HepG2 (cell line): ENCODE measurements around the gene GUCY2D. TPM values are rescaled to one million over a fixed set of nuclear protein-coding genes. Genes with fewer than 3 reads are reported as not detected.

ENCODE experiments used
- IRX3 ChIP-seq: sonication (generic); formaldehyde crosslinking; IDR thresholded peaks from 2 replicates; pipeline ENCODE4 v1.8.1; 2023; ENCODE audit warnings: mild to moderate bottlenecking, low read depth, missing genetic modification reagents, borderline replicate concordance
- MED13 ChIP-seq: sonication (generic); formaldehyde crosslinking; IDR thresholded peaks from 2 replicates; pipeline ENCODE4 v1.5.0; 2020; ENCODE audit warnings: missing genetic modification reagents
- MLLT10 ChIP-seq: sonication (generic); formaldehyde crosslinking; IDR thresholded peaks from 2 replicates; pipeline ENCODE4 v1.4.0; 2020; ENCODE audit warnings: missing genetic modification reagents
- MTA1 ChIP-seq: sonication (generic); formaldehyde crosslinking; IDR thresholded peaks from 2 replicates; pipeline ENCODE4 v1.4.0; 2020; ENCODE audit warnings: missing genetic modification reagents, mild to moderate bottlenecking, borderline replicate concordance
- RARA ChIP-seq: IDR thresholded peaks from 2 replicates; pipeline ENCODE4 v1.6.1; 2016; ENCODE audit warnings: missing genetic modification reagents, missing compliant biosample characterization
- RXRA ChIP-seq: sonication (generic); formaldehyde crosslinking; IDR thresholded peaks from 2 replicates; pipeline ENCODE4 v1.5.1; 2020; ENCODE audit warnings: missing genetic modification reagents
- SKI ChIP-seq: fragments of 450-650 bp; IDR thresholded peaks from one replicate; pipeline ENCODE4 v1.6.1; 2018; ENCODE audit warnings: mild to moderate bottlenecking; ENCODE audit not compliant: partially characterized antibody
- SUZ12 ChIP-seq: fragments of 150-350 bp; IDR thresholded peaks from 2 replicates; pipeline ENCODE4 v1.6.1; 2014; ENCODE audit warnings: low read depth, low read length
- TBX2 ChIP-seq: sonication (generic); formaldehyde crosslinking; IDR thresholded peaks from 2 replicates; pipeline ENCODE4 v1.5.0; 2020; ENCODE audit warnings: missing genetic modification reagents, mild to moderate bottlenecking, borderline replicate concordance
- ZBTB21 ChIP-seq: sonication (generic); formaldehyde crosslinking; IDR thresholded peaks from 2 replicates; pipeline ENCODE4 v1.4.0; 2020; ENCODE audit warnings: missing genetic modification reagents
- ZKSCAN5 ChIP-seq: sonication (generic); formaldehyde crosslinking; IDR thresholded peaks from 2 replicates; pipeline ENCODE4 v1.5.1; 2020; ENCODE audit warnings: mild to moderate bottlenecking, missing genetic modification reagents
- ZNF264 ChIP-seq: sonication (generic); formaldehyde crosslinking; IDR thresholded peaks from 2 replicates; pipeline ENCODE4 v1.4.0; 2020; ENCODE audit warnings: missing genetic modification reagents
- ZNF432 ChIP-seq: sonication (generic); formaldehyde crosslinking; IDR thresholded peaks from 2 replicates; pipeline ENCODE4 v1.5.0; 2020; ENCODE audit warnings: missing genetic modification reagents, mild to moderate bottlenecking, borderline replicate concordance
- ZNF652 ChIP-seq: IDR thresholded peaks from 2 replicates; pipeline ENCODE4 v1.6.1; 2016; ENCODE audit warnings: low read depth, borderline replicate concordance
- ZNF703 ChIP-seq: sonication (generic); formaldehyde crosslinking; IDR thresholded peaks from 2 replicates; pipeline ENCODE4 v1.5.1; 2020; ENCODE audit warnings: missing genetic modification reagents, mild to moderate bottlenecking, moderate library complexity, borderline replicate concordance
- ZNF780A ChIP-seq: sonication (generic); formaldehyde crosslinking; IDR thresholded peaks from 2 replicates; pipeline ENCODE4 v1.8.0; 2022; ENCODE audit warnings: mild to moderate bottlenecking, missing genetic modification reagents, moderate library complexity
- polyA plus RNA-seq, 8 experiments: library from polyadenylated mRNA; depleted of rRNA in 3 of 8; stranded (reverse) in 7 of 8; unstranded in 1 of 8; fragments of >200 nt; fragmentation: Illumina TruSeq in 4 of 8; extraction: Trizol in 4 of 8; gene quantifications; 2 replicates each; pipeline versions ENCODE4 v1.2.1 to v1.2.3, GENCODE V29; 2011 to 2016; ENCODE audit warnings: low read depth in 4 of 8, missing spikeins in 1 of 8, mixed read lengths in 1 of 8; ENCODE audit not compliant: insufficient read depth in 1 of 8
- total RNA-seq, 5 experiments: library from RNA; depleted of rRNA; stranded (reverse); fragments of >200 nt; fragmentation: Illumina TruSeq; extraction: Trizol; gene quantifications; 2 replicates each; pipeline ENCODE4 v1.2.3, GENCODE V29; 2016; ENCODE audit warnings: low read depth in 1 of 5
- TF ChIP-seq, protein P1 (sequence below): sonication (generic); formaldehyde crosslinking; IDR thresholded peaks from 2 replicates; pipeline ENCODE4 v1.4.0; 2020; ENCODE audit warnings: missing genetic modification reagents
- TF ChIP-seq, protein P2 (sequence below): sonication (generic); formaldehyde crosslinking; conservative IDR thresholded peaks from 2 replicates; pipeline ENCODE4 v1.8.0; 2022; ENCODE audit warnings: missing genetic modification reagents
- TF ChIP-seq, protein P3 (sequence below): sonication (generic); formaldehyde crosslinking; IDR thresholded peaks from 2 replicates; pipeline ENCODE4 v1.8.0; 2022; ENCODE audit warnings: mild to moderate bottlenecking, missing genetic modification reagents, moderate library complexity
- TF ChIP-seq, protein P4 (sequence below): sonication (generic); formaldehyde crosslinking; IDR thresholded peaks from 2 replicates; pipeline ENCODE4 v1.5.1; 2020; ENCODE audit warnings: mild to moderate bottlenecking, missing genetic modification reagents, moderate library complexity

The GUCY2D gene
- total and polyA plus RNA-seq, 2 of the 13 experiments (the other 11 are each of a cell fraction or from before 2014, with no cell fraction given), result not detected

DNA sequence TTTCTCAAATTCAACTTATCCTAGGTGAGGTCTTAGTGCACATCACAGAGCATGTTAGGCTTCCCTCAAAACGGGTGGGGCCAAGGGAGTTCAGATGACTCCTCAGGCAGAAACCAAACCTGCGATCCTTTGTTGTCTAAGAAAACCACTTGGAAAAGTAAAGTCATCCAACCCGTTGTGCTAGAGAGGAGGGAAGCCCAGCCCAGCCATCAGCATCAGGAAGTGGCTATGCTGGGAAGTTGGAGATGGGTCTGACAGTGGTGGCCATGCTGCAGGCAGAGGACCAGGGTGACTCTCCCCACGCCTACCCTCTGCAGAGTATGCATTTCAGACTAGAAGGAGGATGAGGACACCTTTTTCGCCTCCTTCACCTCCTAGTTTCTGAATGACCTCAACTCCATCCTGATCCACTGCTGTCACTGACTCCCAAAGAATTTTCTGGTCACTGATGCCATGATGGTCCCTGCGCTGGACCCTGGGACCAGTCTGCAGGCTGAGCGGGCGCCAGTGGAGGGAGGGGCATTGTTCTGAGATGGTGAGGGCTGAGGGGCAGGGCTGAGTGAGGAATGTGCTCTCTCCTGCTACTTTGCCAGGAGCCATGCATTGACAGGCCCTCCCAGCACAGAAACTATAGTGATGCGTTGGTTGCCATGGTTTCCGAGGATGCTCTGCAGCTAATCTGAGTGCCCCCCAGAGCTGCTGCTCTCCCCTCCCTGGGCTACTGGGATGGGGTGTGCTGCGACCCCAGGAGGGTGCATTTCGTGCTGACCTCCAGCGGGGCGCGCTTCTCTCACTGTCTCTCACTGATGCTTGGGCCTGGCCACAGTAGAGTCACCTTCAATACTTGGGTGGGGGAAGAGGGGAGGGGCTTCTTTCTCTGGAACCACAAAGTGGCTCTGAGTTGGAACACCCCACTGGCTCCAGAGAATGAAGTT lies 64.7 kb downstream of the GUCY2D start (continued):
- TF ChIP-seq, protein P1, sequence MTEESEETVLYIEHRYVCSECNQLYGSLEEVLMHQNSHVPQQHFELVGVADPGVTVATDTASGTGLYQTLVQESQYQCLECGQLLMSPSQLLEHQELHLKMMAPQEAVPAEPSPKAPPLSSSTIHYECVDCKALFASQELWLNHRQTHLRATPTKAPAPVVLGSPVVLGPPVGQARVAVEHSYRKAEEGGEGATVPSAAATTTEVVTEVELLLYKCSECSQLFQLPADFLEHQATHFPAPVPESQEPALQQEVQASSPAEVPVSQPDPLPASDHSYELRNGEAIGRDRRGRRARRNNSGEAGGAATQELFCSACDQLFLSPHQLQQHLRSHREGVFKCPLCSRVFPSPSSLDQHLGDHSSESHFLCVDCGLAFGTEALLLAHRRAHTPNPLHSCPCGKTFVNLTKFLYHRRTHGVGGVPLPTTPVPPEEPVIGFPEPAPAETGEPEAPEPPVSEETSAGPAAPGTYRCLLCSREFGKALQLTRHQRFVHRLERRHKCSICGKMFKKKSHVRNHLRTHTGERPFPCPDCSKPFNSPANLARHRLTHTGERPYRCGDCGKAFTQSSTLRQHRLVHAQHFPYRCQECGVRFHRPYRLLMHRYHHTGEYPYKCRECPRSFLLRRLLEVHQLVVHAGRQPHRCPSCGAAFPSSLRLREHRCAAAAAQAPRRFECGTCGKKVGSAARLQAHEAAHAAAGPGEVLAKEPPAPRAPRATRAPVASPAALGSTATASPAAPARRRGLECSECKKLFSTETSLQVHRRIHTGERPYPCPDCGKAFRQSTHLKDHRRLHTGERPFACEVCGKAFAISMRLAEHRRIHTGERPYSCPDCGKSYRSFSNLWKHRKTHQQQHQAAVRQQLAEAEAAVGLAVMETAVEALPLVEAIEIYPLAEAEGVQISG (CRISPR knock-in tag), result 0 out of 2 replicates have a peak, but pooled peaks have one; percentile 2
- TF ChIP-seq, protein P2, sequence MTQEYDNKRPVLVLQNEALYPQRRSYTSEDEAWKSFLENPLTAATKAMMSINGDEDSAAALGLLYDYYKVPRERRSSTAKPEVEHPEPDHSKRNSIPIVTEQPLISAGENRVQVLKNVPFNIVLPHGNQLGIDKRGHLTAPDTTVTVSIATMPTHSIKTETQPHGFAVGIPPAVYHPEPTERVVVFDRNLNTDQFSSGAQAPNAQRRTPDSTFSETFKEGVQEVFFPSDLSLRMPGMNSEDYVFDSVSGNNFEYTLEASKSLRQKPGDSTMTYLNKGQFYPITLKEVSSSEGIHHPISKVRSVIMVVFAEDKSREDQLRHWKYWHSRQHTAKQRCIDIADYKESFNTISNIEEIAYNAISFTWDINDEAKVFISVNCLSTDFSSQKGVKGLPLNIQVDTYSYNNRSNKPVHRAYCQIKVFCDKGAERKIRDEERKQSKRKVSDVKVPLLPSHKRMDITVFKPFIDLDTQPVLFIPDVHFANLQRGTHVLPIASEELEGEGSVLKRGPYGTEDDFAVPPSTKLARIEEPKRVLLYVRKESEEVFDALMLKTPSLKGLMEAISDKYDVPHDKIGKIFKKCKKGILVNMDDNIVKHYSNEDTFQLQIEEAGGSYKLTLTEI, result no peak
- no peak for TF ChIP-seq MLLT10 (CRISPR knock-in tag)
- TF ChIP-seq ZNF780A, result no peak
- TF ChIP-seq ZKSCAN5, result peak; percentile 87; the same call in 1 of the 2 replicates
- no peak for TF ChIP-seq RXRA (CRISPR knock-in tag)
- no peak for TF ChIP-seq ZNF432
- TF ChIP-seq TBX2 (CRISPR knock-in tag), result no peak
- no peak for TF ChIP-seq ZBTB21 (CRISPR knock-in tag)
- no peak for TF ChIP-seq RARA (CRISPR knock-in tag)
- no peak for TF ChIP-seq IRX3 (CRISPR knock-in tag)
- TF ChIP-seq ZNF703 (CRISPR knock-in tag), result no peak
- TF ChIP-seq ZNF264 (CRISPR knock-in tag), result no peak
- TF ChIP-seq, protein P3, sequence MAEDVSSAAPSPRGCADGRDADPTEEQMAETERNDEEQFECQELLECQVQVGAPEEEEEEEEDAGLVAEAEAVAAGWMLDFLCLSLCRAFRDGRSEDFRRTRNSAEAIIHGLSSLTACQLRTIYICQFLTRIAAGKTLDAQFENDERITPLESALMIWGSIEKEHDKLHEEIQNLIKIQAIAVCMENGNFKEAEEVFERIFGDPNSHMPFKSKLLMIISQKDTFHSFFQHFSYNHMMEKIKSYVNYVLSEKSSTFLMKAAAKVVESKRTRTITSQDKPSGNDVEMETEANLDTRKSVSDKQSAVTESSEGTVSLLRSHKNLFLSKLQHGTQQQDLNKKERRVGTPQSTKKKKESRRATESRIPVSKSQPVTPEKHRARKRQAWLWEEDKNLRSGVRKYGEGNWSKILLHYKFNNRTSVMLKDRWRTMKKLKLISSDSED (CRISPR knock-in tag), result no peak
- TF ChIP-seq MTA1 (CRISPR knock-in tag), result no peak
- TF ChIP-seq SKI, result no peak
- TF ChIP-seq MED13 (CRISPR knock-in tag), result no peak
- TF ChIP-seq ZNF652 (CRISPR knock-in tag), result no peak
- TF ChIP-seq, protein P4, sequence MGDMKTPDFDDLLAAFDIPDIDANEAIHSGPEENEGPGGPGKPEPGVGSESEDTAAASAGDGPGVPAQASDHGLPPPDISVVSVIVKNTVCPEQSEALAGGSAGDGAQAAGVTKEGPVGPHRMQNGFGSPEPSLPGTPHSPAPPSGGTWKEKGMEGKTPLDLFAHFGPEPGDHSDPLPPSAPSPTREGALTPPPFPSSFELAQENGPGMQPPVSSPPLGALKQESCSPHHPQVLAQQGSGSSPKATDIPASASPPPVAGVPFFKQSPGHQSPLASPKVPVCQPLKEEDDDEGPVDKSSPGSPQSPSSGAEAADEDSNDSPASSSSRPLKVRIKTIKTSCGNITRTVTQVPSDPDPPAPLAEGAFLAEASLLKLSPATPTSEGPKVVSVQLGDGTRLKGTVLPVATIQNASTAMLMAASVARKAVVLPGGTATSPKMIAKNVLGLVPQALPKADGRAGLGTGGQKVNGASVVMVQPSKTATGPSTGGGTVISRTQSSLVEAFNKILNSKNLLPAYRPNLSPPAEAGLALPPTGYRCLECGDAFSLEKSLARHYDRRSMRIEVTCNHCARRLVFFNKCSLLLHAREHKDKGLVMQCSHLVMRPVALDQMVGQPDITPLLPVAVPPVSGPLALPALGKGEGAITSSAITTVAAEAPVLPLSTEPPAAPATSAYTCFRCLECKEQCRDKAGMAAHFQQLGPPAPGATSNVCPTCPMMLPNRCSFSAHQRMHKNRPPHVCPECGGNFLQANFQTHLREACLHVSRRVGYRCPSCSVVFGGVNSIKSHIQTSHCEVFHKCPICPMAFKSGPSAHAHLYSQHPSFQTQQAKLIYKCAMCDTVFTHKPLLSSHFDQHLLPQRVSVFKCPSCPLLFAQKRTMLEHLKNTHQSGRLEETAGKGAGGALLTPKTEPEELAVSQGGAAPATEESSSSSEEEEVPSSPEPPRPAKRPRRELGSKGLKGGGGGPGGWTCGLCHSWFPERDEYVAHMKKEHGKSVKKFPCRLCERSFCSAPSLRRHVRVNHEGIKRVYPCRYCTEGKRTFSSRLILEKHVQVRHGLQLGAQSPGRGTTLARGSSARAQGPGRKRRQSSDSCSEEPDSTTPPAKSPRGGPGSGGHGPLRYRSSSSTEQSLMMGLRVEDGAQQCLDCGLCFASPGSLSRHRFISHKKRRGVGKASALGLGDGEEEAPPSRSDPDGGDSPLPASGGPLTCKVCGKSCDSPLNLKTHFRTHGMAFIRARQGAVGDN (CRISPR knock-in tag), result peak; percentile 41
- TF ChIP-seq SUZ12, result no peak
